Mesendoderm (in vitro differentiated cells): Measurements from ENCODE around the gene MYO16.

ENCODE experiments used
- DNase-seq: peaks from one replicate; pipeline ENCODE4 v3.0.0; 2013
- H2AK5ac ChIP-seq: 2 replicates; pipeline ENCODE4 v1.6.1; 2013; ENCODE audit warnings: low read length, inconsistent platforms
- H2BK120ac ChIP-seq: 2 replicates; pipeline ENCODE4 v1.6.1; 2013; ENCODE audit warnings: low read depth, mild to moderate bottlenecking, low read length, moderate library complexity, mixed read lengths
- H2BK15ac ChIP-seq: replicated peaks from 2 replicates; pipeline ENCODE4 v1.6.1; 2013; ENCODE audit warnings: low read depth, mild to moderate bottlenecking, moderate library complexity
- H2BK5ac ChIP-seq: 2 replicates; pipeline ENCODE4 v1.6.1; 2013; ENCODE audit warnings: low read length, inconsistent platforms
- H3K18ac ChIP-seq: 2 replicates; pipeline ENCODE4 v1.6.1; 2013; ENCODE audit warnings: mild to moderate bottlenecking, low read length, mixed read lengths
- H3K23ac ChIP-seq: one replicate; pipeline ENCODE4 v1.6.1; 2013; ENCODE audit warnings: low read length
- H3K27ac ChIP-seq: 2 replicates; pipeline ENCODE4 v1.5.1; 2013; ENCODE audit warnings: low read depth, mild to moderate bottlenecking, inconsistent platforms, low read length, moderate library complexity
- H3K27me3 ChIP-seq: 2 replicates; pipeline ENCODE4 v1.6.1; 2013; ENCODE audit warnings: low read length, control low read depth, mild to moderate bottlenecking, inconsistent platforms; ENCODE audit not compliant: insufficient read depth, poor library complexity
- H3K36me3 ChIP-seq: 2 replicates; pipeline ENCODE4 v1.6.1; 2013; ENCODE audit warnings: low read length, inconsistent platforms; ENCODE audit not compliant: control insufficient read depth, insufficient read depth
- H3K4ac ChIP-seq: one replicate; pipeline ENCODE4 v1.6.1; 2013; ENCODE audit warnings: low read depth, mild to moderate bottlenecking, low read length, moderate library complexity
- H3K4me1 ChIP-seq: 2 replicates; pipeline ENCODE4 v1.6.1; 2013; ENCODE audit warnings: low read depth, low read length, inconsistent platforms; ENCODE audit not compliant: control insufficient read depth
- H3K4me2 ChIP-seq: 2 replicates; pipeline ENCODE4 v1.6.1; 2013; ENCODE audit warnings: low read length
- H3K4me3 ChIP-seq: 2 replicates; pipeline ENCODE4 v1.5.1; 2013; ENCODE audit warnings: mild to moderate bottlenecking, low read length
- H3K56ac ChIP-seq: one replicate; pipeline ENCODE4 v1.6.1; 2013; ENCODE audit warnings: low read length
- H3K79me1 ChIP-seq: 2 replicates; pipeline ENCODE4 v1.6.1; 2013; ENCODE audit warnings: low read length, inconsistent platforms
- H3K79me2 ChIP-seq: 2 replicates; pipeline ENCODE4 v1.6.1; 2013; ENCODE audit warnings: mild to moderate bottlenecking, low read length; ENCODE audit not compliant: control insufficient read depth, insufficient read depth
- H3K9ac ChIP-seq: 2 replicates; pipeline ENCODE4 v1.6.1; 2013; ENCODE audit warnings: low read length, inconsistent platforms
- H4K5ac ChIP-seq: one replicate; pipeline ENCODE4 v1.6.1; 2013; ENCODE audit warnings: low read length
- H4K8ac ChIP-seq: one replicate; pipeline ENCODE4 v1.6.1; 2013; ENCODE audit warnings: low read depth, mild to moderate bottlenecking, control low read depth, low read length, moderate library complexity
- WGBS: extraction: QIAGEN DNeasy Blood & Tissue Kit; methylation state at CpG from one replicate; pipeline ENCODE4 v1.1.7; 2013; ENCODE audit warnings: low lambda C conversion rate, missing lambda C conversion rate; ENCODE audit not compliant: insufficient coverage; ENCODE audit errors: extremely low coverage; 5-methylcytosine and 5-hydroxymethylcytosine counted together

Gene MYO16

GRCh38 chr13:108962654-108963053 lies 333.2 kb downstream of the MYO16 start:
- Histone ChIP-seq H2BK5ac (no peak overlapping the region), H3K79me2 (no peaks in the 10 kb centered on the region), H3K4me1 (no peaks in the 10 kb centered on the region), H4K5ac (no peak overlapping the region), H3K27ac (no peak overlapping the region), H2BK120ac (no peak overlapping the region), H3K27me3 (no peaks in the 10 kb centered on the region), H4K8ac (no peak overlapping the region), H3K18ac (no peak overlapping the region), H2BK15ac (no peak overlapping the region), H3K56ac (no peak overlapping the region), H3K4ac (no peak overlapping the region), H3K4me2 (no peak overlapping the region), H3K9ac (no peak overlapping the region), H3K4me3 (no peak overlapping the region), H3K79me1 (no peaks in the 10 kb centered on the region), H2AK5ac (no peak overlapping the region), H3K23ac (no peak overlapping the region), H3K36me3 (no peaks in the 10 kb centered on the region)
- DNase-seq = no peak

GRCh38 chr13:108963276-108963810 lies 333.9 kb downstream of the MYO16 start:
- H4K8ac ChIP-seq = no peak overlapping the region
- no peak overlapping the region for H4K5ac ChIP-seq
- no peak overlapping the region for H2BK15ac ChIP-seq
- WGBS = no CpG with 5 or more reads among the region's 3 CpGs
- H2BK120ac ChIP-seq = no peak overlapping the region
- H3K79me1 ChIP-seq = no peaks in the 10 kb centered on the region
- H2BK5ac ChIP-seq = no peak overlapping the region
- no peak overlapping the region for H3K4ac ChIP-seq
- H3K56ac ChIP-seq = no peak overlapping the region
- H3K18ac ChIP-seq = no peak overlapping the region
- H3K23ac ChIP-seq = no peak overlapping the region
- H3K36me3 ChIP-seq = no peaks in the 10 kb centered on the region
- H3K4me3 ChIP-seq = no peak overlapping the region
- no peak overlapping the region for H2AK5ac ChIP-seq
- H3K79me2 ChIP-seq = no peaks in the 10 kb centered on the region
- no peak overlapping the region for H3K4me2 ChIP-seq
- H3K27me3 ChIP-seq = no peaks in the 10 kb centered on the region
- no peak overlapping the region for H3K27ac ChIP-seq
- no peak for DNase-seq
- H3K4me1 ChIP-seq = no peaks in the 10 kb centered on the region
- no peak overlapping the region for H3K9ac ChIP-seq

GRCh38 chr13:108963846-108964600 lies 334.6 kb downstream of the MYO16 start:
- Histone ChIP-seq H3K56ac (no peak overlapping the region), H2BK15ac (no peak overlapping the region), H3K27me3 (no peaks in the 10 kb centered on the region), H3K23ac (no peak overlapping the region), H3K79me2 (no peaks in the 10 kb centered on the region), H4K5ac (no peak overlapping the region), H2BK120ac (no peak overlapping the region), H3K79me1 (no peaks in the 10 kb centered on the region), H2BK5ac (no peak overlapping the region), H3K18ac (no peak overlapping the region), H3K4me1 (no peaks in the 10 kb centered on the region), H3K4me2 (no peak overlapping the region), H3K4me3 (no peak overlapping the region), H3K36me3 (no peaks in the 10 kb centered on the region), H3K27ac (no peak overlapping the region), H2AK5ac (no peak overlapping the region), H3K9ac (no peak overlapping the region), H4K8ac (no peak overlapping the region), H3K4ac (no peak overlapping the region)
- WGBS = no CpG with 5 or more reads among the region's 10 CpGs
- DNase-seq = no peak

GRCh38 chr13:108964606-108965005 lies 335.2 kb downstream of the MYO16 start:
- no peak overlapping the region for H2BK15ac ChIP-seq
- H3K27ac ChIP-seq = no peak overlapping the region
- H3K4me1 ChIP-seq = no peaks in the 10 kb centered on the region
- H4K5ac ChIP-seq = no peak overlapping the region
- no peak overlapping the region for H3K4me3 ChIP-seq
- DNase-seq = no peak
- H3K9ac ChIP-seq = no peak overlapping the region
- H4K8ac ChIP-seq = no peak overlapping the region
- no peak overlapping the region for H2BK5ac ChIP-seq
- H3K4me2 ChIP-seq = no peak overlapping the region
- H3K56ac ChIP-seq = no peak overlapping the region
- no CpG with 5 or more reads among the region's 7 CpGs for WGBS
- no peak overlapping the region for H2AK5ac ChIP-seq
- no peak overlapping the region for H3K18ac ChIP-seq
- H3K36me3 ChIP-seq = no peaks in the 10 kb centered on the region
- no peaks in the 10 kb centered on the region for H3K27me3 ChIP-seq
- H3K79me2 ChIP-seq = no peaks in the 10 kb centered on the region
- no peak overlapping the region for H3K23ac ChIP-seq
- H3K4ac ChIP-seq = no peak overlapping the region
- H3K79me1 ChIP-seq = no peaks in the 10 kb centered on the region
- no peak overlapping the region for H2BK120ac ChIP-seq

GRCh38 chr13:108967371-108967770 lies 338.0 kb downstream of the MYO16 start:
- H3K4ac ChIP-seq = no peak overlapping the region
- H3K36me3 ChIP-seq = no peaks in the 10 kb centered on the region
- no peak overlapping the region for H4K5ac ChIP-seq
- H2BK15ac ChIP-seq = no peak overlapping the region
- no peak overlapping the region for H3K18ac ChIP-seq
- H3K23ac ChIP-seq = no peak overlapping the region
- no peak for DNase-seq
- no peak overlapping the region for H3K4me2 ChIP-seq
- H2BK5ac ChIP-seq = no peak overlapping the region
- H3K4me3 ChIP-seq = no peak overlapping the region
- no peaks in the 10 kb centered on the region for H3K27me3 ChIP-seq
- H2AK5ac ChIP-seq = no peak overlapping the region
- H3K56ac ChIP-seq = no peak overlapping the region
- H2BK120ac ChIP-seq = no peak overlapping the region
- no peak overlapping the region for H3K9ac ChIP-seq
- H3K27ac ChIP-seq = no peak overlapping the region
- H3K79me2 ChIP-seq = no peaks in the 10 kb centered on the region
- no CpG with 5 or more reads among the region's 6 CpGs for WGBS
- no peak overlapping the region for H4K8ac ChIP-seq
- no peaks in the 10 kb centered on the region for H3K4me1 ChIP-seq
- no peaks in the 10 kb centered on the region for H3K79me1 ChIP-seq

- no CpG with 5 or more reads among the region's 7 CpGs for WGBS
- no peak overlapping the region for H3K23ac ChIP-seq
These were observed 339.2 kb downstream of the MYO16 start for GRCh38 chr13:108968566-108968965.

More at GRCh38 chr13:108968566-108968965, 339.2 kb downstream of the MYO16 start:
- Histone ChIP-seq H3K56ac (no peak overlapping the region), H3K79me1 (no peaks in the 10 kb centered on the region), H3K18ac (no peak overlapping the region), H3K36me3 (no peaks in the 10 kb centered on the region), H2BK5ac (no peak overlapping the region), H2AK5ac (no peak overlapping the region), H2BK15ac (no peak overlapping the region), H2BK120ac (no peak overlapping the region), H3K27ac (no peak overlapping the region), H3K4me2 (no peak overlapping the region), H4K5ac (no peak overlapping the region), H3K4me1 (no peaks in the 10 kb centered on the region), H4K8ac (no peak overlapping the region), H3K79me2 (no peaks in the 10 kb centered on the region), H3K4ac (no peak overlapping the region), H3K4me3 (no peak overlapping the region), H3K27me3 (no peaks in the 10 kb centered on the region), H3K9ac (no peak overlapping the region)
- no peak for DNase-seq
